Measurements from ENCODE around the gene MAP4.

DNA sequence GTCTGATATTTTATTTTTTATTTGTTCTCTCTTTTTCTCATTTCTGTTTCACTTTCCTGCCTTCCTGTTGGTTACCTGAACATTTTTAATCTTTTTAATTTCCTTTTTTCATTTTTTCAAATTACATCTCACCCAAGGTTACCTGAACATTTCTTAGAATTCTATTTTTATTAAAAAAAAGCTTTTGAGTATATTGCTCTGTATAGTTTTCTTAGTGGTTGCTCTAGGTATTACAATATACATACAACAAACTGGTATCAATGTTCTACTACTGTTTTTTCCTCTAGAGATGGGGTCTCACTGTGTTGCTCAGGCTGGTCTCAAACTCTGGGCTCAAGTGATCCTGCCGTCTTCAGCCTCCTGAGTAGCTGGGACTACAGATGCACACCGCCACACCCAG, 133.9 kb downstream of the MAP4 start:
- TF ChIP-seq, protein P1, sequence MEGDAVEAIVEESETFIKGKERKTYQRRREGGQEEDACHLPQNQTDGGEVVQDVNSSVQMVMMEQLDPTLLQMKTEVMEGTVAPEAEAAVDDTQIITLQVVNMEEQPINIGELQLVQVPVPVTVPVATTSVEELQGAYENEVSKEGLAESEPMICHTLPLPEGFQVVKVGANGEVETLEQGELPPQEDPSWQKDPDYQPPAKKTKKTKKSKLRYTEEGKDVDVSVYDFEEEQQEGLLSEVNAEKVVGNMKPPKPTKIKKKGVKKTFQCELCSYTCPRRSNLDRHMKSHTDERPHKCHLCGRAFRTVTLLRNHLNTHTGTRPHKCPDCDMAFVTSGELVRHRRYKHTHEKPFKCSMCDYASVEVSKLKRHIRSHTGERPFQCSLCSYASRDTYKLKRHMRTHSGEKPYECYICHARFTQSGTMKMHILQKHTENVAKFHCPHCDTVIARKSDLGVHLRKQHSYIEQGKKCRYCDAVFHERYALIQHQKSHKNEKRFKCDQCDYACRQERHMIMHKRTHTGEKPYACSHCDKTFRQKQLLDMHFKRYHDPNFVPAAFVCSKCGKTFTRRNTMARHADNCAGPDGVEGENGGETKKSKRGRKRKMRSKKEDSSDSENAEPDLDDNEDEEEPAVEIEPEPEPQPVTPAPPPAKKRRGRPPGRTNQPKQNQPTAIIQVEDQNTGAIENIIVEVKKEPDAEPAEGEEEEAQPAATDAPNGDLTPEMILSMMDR (IDR thresholded peaks at IDR 0.05): peak in 2 of 7 experiments; percentile 10 to 23
- no peak for TF ChIP-seq POLR2A (IDR thresholded peaks at IDR 0.05)
- no peak for TF ChIP-seq POLR2AphosphoS5 (IDR thresholded peaks at IDR 0.05)

All from stomach (tissue), 4 donors.